ENCODE results near the gene CISH. TPM values are rescaled to one million over a fixed set of nuclear protein-coding genes. Genes with fewer than 3 reads are reported as not detected.

Gene CISH
- total RNA-seq, 1 donor from 2014 or later = 0.32 TPM

GRCh38 chr3:50562861-50563260 is 48.7 kb downstream of the CISH start:
- Mint-ChIP-seq H3K4me1 (peaks cover 19% of the 10 kb centered on the region), H3K36me3 (no peaks in the 10 kb centered on the region), H3K27ac (no peak overlapping the region), H3K4me3 (no peak overlapping the region), H3K9me3 (no peaks in the 10 kb centered on the region), H3K27me3 (ENCODE audit: insufficient read depth, low read depth) (peaks cover 8% of the 10 kb centered on the region)
- H3K4me1 ChIP-seq = peaks cover 7% of the 10 kb centered on the region
- DNase-seq (ENCODE audit: low spot score) = no peak
- H3F3A ChIP-seq (ENCODE audit: low read depth) = peaks cover 12% of the 10 kb centered on the region
- no peaks in the 10 kb centered on the region for H4K20me1 ChIP-seq (ENCODE audit: low read depth)
- H3K27ac ChIP-seq = no peak overlapping the region
- no peak overlapping the region for H3K4me3 ChIP-seq
- TF ChIP-seq EZH2 (IDR thresholded peaks at IDR 0.05) (no peak), EZH2phosphoT487 (IDR thresholded peaks at IDR 0.05) (no peak)
- H3K36me3 ChIP-seq = no peaks in the 10 kb centered on the region
- H3K9ac ChIP-seq = no peak overlapping the region
- H3K79me2 ChIP-seq (ENCODE audit: low read depth) = no peaks in the 10 kb centered on the region
- H3K4me2 ChIP-seq = no peak overlapping the region
- no peak overlapping the region for H2AFZ ChIP-seq (replicated peaks)
- H3K27me3 ChIP-seq = peaks cover 14% of the 10 kb centered on the region
- no peaks in the 10 kb centered on the region for H3K9me3 ChIP-seq (ENCODE audit: low read depth)

GRCh38 chr3:50559702-50560101 is 51.9 kb downstream of the CISH start:
- H3K4me3 Mint-ChIP-seq = no peak overlapping the region
- no peak overlapping the region for H3K27ac Mint-ChIP-seq
- Histone ChIP-seq H4K20me1 (ENCODE audit: low read depth) (no peaks in the 10 kb centered on the region), H3K4me1 (no peaks in the 10 kb centered on the region), H3K27me3 (no peaks in the 10 kb centered on the region), H3K9me3 (ENCODE audit: low read depth) (no peaks in the 10 kb centered on the region), H3K9ac (no peak overlapping the region), H3K4me3 (no peak overlapping the region), H3K4me2 (no peak overlapping the region), H3K79me2 (ENCODE audit: low read depth) (no peaks in the 10 kb centered on the region), H3K27ac (no peak overlapping the region), H3F3A (ENCODE audit: low read depth) (no peaks in the 10 kb centered on the region), H3K36me3 (no peaks in the 10 kb centered on the region), H2AFZ (replicated peaks) (no peak overlapping the region)
- TF ChIP-seq EZH2phosphoT487 (IDR thresholded peaks at IDR 0.05) = no peak
- no peak for TF ChIP-seq CTCF (IDR thresholded peaks at IDR 0.05)
- TF ChIP-seq EZH2 (IDR thresholded peaks at IDR 0.05) = no peak
- peaks cover 10% of the 10 kb centered on the region for H3K4me1 Mint-ChIP-seq
- no peaks in the 10 kb centered on the region for H3K9me3 Mint-ChIP-seq
- H3K27me3 Mint-ChIP-seq (ENCODE audit: insufficient read depth, low read depth) = peaks cover 11% of the 10 kb centered on the region
- no peak for DNase-seq (ENCODE audit: low spot score)
- H3K36me3 Mint-ChIP-seq = no peaks in the 10 kb centered on the region

- no peak overlapping the region for H3K4me3 Mint-ChIP-seq
- no peaks in the 10 kb centered on the region for H3K27me3 ChIP-seq
These were observed 53.7 kb downstream of the CISH start for GRCh38 chr3:50557915-50558314.

More at GRCh38 chr3:50557915-50558314, 53.7 kb downstream of the CISH start:
- Mint-ChIP-seq H3K4me1 (peaks cover 10% of the 10 kb centered on the region), H3K27ac (no peak overlapping the region), H3K27me3 (ENCODE audit: insufficient read depth, low read depth) (peaks cover 10% of the 10 kb centered on the region), H3K36me3 (no peaks in the 10 kb centered on the region), H3K9me3 (no peaks in the 10 kb centered on the region)
- Histone ChIP-seq H3K4me3 (no peak overlapping the region), H3K9ac (no peak overlapping the region), H3K4me2 (no peak overlapping the region), H3K27ac (no peak overlapping the region), H3K36me3 (no peaks in the 10 kb centered on the region), H4K20me1 (ENCODE audit: low read depth) (no peaks in the 10 kb centered on the region), H3F3A (ENCODE audit: low read depth) (no peaks in the 10 kb centered on the region), H2AFZ (replicated peaks) (no peak overlapping the region), H3K79me2 (ENCODE audit: low read depth) (no peaks in the 10 kb centered on the region), H3K9me3 (ENCODE audit: low read depth) (no peaks in the 10 kb centered on the region), H3K4me1 (no peaks in the 10 kb centered on the region)
- no peak for DNase-seq (ENCODE audit: low spot score)
- no peak for TF ChIP-seq EZH2 (IDR thresholded peaks at IDR 0.05)
- no peak for TF ChIP-seq CTCF (IDR thresholded peaks at IDR 0.05)
- no peak for TF ChIP-seq EZH2phosphoT487 (IDR thresholded peaks at IDR 0.05)
